Measurements from ENCODE around the gene THSD4. TPM values are rescaled to one million over a fixed set of nuclear protein-coding genes. Genes with fewer than 3 reads are reported as not detected.

The THSD4 gene
- total and polyA plus RNA-seq, 4 donors: 6.0 to 42.4 (median 18.5) TPM

DNA sequence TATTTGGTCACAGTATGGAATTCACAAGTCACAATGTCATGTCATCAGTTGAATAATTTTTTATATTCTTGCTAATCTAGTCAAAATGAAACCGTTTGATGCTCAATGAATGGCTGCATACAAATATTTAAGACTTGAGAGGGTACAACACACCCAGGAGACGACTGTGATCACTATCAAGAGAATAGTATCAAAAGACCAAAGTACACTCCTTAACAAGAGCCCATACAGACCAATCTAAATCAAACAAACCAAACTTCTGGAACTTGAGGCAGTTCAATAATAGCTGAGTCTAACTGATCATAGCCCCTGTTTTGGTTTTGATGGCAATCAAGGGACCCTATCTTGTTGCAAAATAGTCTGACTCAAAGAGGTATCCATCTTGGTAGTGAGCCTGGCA lies 265.1 kb downstream of the THSD4 start:
- Histone ChIP-seq H3K4me1 (ENCODE audit: control insufficient read depth in 5 of 5, insufficient read depth in 5 of 5, low read length in 5 of 5) (peaks cover 3 to 12% (median 8%) of the 10 kb centered on the region in 5 donors), H3K9me3 (ENCODE audit: control insufficient read depth in 4 of 4, insufficient read depth in 3 of 4, low read length in 3 of 4) (no peaks in the 10 kb centered on the region), H3K9ac (ENCODE audit: insufficient read depth in 1 of 2, low read length in 2 of 2) (no peak overlapping the region), H3K27ac (ENCODE audit: low read depth in 1 of 2, low read length in 1 of 2) (no peak overlapping the region), H3K27me3 (ENCODE audit: control insufficient read depth in 3 of 3, insufficient read depth in 3 of 3, low read length in 2 of 3) (no peaks in the 10 kb centered on the region), H3K36me3 (ENCODE audit: control insufficient read depth in 4 of 4, insufficient read depth in 4 of 4, low read length in 4 of 4) (no peaks in the 10 kb centered on the region), H3K4me3 (no peak overlapping the region)
- ATAC-seq (ENCODE audit: insufficient read depth, low FRiP score): no peak
- TF ChIP-seq, protein P1, sequence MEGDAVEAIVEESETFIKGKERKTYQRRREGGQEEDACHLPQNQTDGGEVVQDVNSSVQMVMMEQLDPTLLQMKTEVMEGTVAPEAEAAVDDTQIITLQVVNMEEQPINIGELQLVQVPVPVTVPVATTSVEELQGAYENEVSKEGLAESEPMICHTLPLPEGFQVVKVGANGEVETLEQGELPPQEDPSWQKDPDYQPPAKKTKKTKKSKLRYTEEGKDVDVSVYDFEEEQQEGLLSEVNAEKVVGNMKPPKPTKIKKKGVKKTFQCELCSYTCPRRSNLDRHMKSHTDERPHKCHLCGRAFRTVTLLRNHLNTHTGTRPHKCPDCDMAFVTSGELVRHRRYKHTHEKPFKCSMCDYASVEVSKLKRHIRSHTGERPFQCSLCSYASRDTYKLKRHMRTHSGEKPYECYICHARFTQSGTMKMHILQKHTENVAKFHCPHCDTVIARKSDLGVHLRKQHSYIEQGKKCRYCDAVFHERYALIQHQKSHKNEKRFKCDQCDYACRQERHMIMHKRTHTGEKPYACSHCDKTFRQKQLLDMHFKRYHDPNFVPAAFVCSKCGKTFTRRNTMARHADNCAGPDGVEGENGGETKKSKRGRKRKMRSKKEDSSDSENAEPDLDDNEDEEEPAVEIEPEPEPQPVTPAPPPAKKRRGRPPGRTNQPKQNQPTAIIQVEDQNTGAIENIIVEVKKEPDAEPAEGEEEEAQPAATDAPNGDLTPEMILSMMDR (IDR thresholded peaks at IDR 0.05; ENCODE audit: control extremely low read depth, extremely low read depth): no peak
- WGBS, 2 donors: 47 to 83% methylated on average over 2 of the region's 2 CpGs
- DNase-seq: no peak

DNA sequence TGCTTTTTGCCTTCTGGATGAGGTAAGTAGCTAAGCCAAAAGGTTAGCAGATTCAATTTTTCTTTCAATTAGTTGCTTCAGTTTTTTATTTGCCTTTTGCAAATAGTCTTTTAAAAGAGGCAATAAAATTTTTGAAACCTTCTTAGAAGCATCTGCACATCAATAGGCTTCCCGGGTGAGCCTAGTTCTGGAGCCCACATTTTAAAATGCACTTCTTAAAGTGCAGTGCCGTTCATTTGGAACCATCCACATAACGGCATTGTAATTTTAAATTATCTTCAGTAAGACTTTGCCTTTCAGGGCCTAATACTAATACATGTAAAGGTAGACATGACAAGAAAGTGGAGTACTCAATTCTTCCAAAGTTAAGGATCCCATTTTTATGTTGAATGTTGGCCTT lies 269.2 kb downstream of the THSD4 start:
- 88 to 91% methylated on average over 3 of the region's 3 CpGs for WGBS, 2 donors
- Histone ChIP-seq H3K9me3 (ENCODE audit: control insufficient read depth in 4 of 4, insufficient read depth in 3 of 4, low read length in 3 of 4) (no peaks in the 10 kb centered on the region), H3K4me3 (no peak overlapping the region), H3K27me3 (ENCODE audit: control insufficient read depth in 3 of 3, insufficient read depth in 3 of 3, low read length in 2 of 3) (no peaks in the 10 kb centered on the region), H3K9ac (ENCODE audit: insufficient read depth in 1 of 2, low read length in 2 of 2) (no peak overlapping the region), H3K36me3 (ENCODE audit: control insufficient read depth in 4 of 4, insufficient read depth in 4 of 4, low read length in 4 of 4) (no peaks in the 10 kb centered on the region), H3K27ac (ENCODE audit: low read depth in 1 of 2, low read length in 1 of 2) (no peak overlapping the region), H3K4me1 (ENCODE audit: control insufficient read depth in 5 of 5, insufficient read depth in 5 of 5, low read length in 5 of 5) (peaks cover 2 to 29% (median 19%) of the 10 kb centered on the region in 5 donors)
- TF ChIP-seq, protein P1 (IDR thresholded peaks at IDR 0.05; ENCODE audit: control extremely low read depth, extremely low read depth): no peak
- DNase-seq (no peak), ATAC-seq (ENCODE audit: insufficient read depth, low FRiP score) (no peak)

DNA sequence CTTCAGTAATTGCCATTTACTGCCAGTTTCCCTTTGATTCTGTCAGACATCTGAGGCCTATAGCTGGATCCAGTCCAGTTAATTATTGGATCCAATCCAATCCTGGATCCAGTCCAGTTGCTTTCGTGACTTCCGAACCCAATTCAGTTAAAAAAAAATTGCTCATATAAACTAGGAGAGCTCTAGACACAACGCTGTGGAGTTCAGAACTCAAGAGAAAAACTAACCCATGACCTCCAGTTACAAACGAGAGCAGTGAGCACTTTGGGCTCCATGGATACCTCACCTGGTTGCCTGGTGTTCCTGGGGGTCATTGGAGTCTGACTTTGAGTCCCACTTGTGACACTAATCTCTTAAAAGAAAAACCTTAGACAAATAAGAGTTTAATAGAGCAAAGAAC lies 269.8 kb downstream of the THSD4 start:
- H3K36me3 ChIP-seq (ENCODE audit: control insufficient read depth in 4 of 4, insufficient read depth in 4 of 4, low read length in 4 of 4): no peaks in the 10 kb centered on the region

More for the DNA sequence above, 269.8 kb downstream of the THSD4 start:
- 27 to 48% methylated on average over 4 of the region's 4 CpGs for WGBS, 2 donors
- Histone ChIP-seq H3K9me3 (ENCODE audit: control insufficient read depth in 4 of 4, insufficient read depth in 3 of 4, low read length in 3 of 4) (no peaks in the 10 kb centered on the region), H3K4me3 (no peak overlapping the region), H3K27me3 (ENCODE audit: control insufficient read depth in 3 of 3, insufficient read depth in 3 of 3, low read length in 2 of 3) (no peaks in the 10 kb centered on the region), H3K9ac (ENCODE audit: insufficient read depth in 1 of 2, low read length in 2 of 2) (no peak overlapping the region), H3K4me1 (ENCODE audit: control insufficient read depth in 5 of 5, insufficient read depth in 5 of 5, low read length in 5 of 5) (peaks cover 2 to 29% (median 19%) of the 10 kb centered on the region in 5 donors), H3K27ac (ENCODE audit: low read depth in 1 of 2, low read length in 1 of 2) (peak overlapping the region in 1 of 2 donors; percentile 52)
- DNase-seq (peak; percentile 89 to 96 (median 95)), ATAC-seq (ENCODE audit: insufficient read depth, low FRiP score) (no peak)
- TF ChIP-seq, protein P1 (IDR thresholded peaks at IDR 0.05; ENCODE audit: control extremely low read depth, extremely low read depth): no peak

All from lung (tissue), 12 donors.